NT2/D1 (cell line): Measurements from ENCODE around the gene COL11A2.
A peak's percentile ranks its signal among the peaks of the same experiment; 100 is the strongest.

Source experiments
- DNase-seq: peaks from one replicate; pipeline ENCODE4 v3.0.0-alpha.2; 2011; ENCODE audit warnings: low read depth, low spot score
- H3K27me3 ChIP-seq: 2 replicates; pipeline ENCODE4 v1.6.0; 2011; ENCODE audit warnings: mild to moderate bottlenecking; ENCODE audit not compliant: insufficient read length, insufficient read depth
- H3K36me3 ChIP-seq: 2 replicates; pipeline ENCODE4 v1.6.1; 2011; ENCODE audit warnings: mild to moderate bottlenecking, low read length, mixed read lengths; ENCODE audit not compliant: insufficient read depth, insufficient read length
- H3K4me1 ChIP-seq: 2 replicates; pipeline ENCODE4 v1.5.1; 2011; ENCODE audit not compliant: insufficient read depth, insufficient read length
- H3K4me3 ChIP-seq: 2 replicates; pipeline ENCODE4 v1.5.1; 2011; ENCODE audit warnings: low read depth; ENCODE audit not compliant: insufficient read length
- H3K9ac ChIP-seq: 2 replicates; pipeline ENCODE4 v1.6.0; 2011; ENCODE audit warnings: low read depth; ENCODE audit not compliant: insufficient read length
- H3K9me3 ChIP-seq: 2 replicates; pipeline ENCODE4 v1.5.1; 2011; ENCODE audit warnings: mild to moderate bottlenecking, low read length; ENCODE audit not compliant: insufficient read depth
- SUZ12 ChIP-seq: IDR thresholded peaks from 2 replicates; pipeline ENCODE4 v1.6.1; 2011; ENCODE audit not compliant: insufficient read length, insufficient read depth; ENCODE audit errors: extremely low read depth
- YY1 ChIP-seq: IDR thresholded peaks from 2 replicates; pipeline ENCODE4 v1.6.1; 2011; ENCODE audit not compliant: insufficient read length, insufficient read depth
- ZNF274 ChIP-seq: IDR thresholded peaks from 2 replicates; pipeline ENCODE4 v1.6.1; 2011; ENCODE audit warnings: mild to moderate bottlenecking, low read depth, low read length

COL11A2 gene

DNA sequence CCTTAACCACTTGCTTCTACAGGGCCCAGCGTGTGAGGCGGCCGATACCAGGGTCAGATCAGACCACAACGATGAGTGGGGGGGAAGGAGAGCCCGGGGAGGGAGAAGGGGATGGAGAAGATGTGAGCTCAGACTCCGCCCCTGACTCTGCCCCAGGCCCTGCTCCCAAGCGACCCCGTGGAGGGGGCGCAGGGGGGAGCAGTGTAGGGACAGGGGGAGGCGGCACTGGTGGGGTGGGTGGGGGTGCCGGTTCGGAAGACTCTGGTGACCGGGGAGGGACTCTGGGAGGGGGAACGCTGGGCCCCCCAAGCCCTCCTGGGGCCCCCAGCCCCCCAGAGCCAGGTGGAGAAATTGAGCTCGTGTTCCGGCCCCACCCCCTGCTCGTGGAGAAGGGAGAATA lies 18.9 kb upstream of the COL11A2 start:
- Histone ChIP-seq H3K9ac (no peak overlapping the region), H3K4me1 (peaks cover 3% of the 10 kb centered on the region), H3K27me3 (peaks cover 69% of the 10 kb centered on the region), H3K4me3 (no peak overlapping the region), H3K9me3 (no peaks in the 10 kb centered on the region), H3K36me3 (peaks cover 21% of the 10 kb centered on the region)
- DNase-seq: no peak
- no peak for TF ChIP-seq ZNF274

GRCh38 chr6:33209856-33210255 lies 17.6 kb upstream of the COL11A2 start:
- peaks cover 59% of the 10 kb centered on the region for H3K27me3 ChIP-seq
- H3K9me3 ChIP-seq: no peaks in the 10 kb centered on the region
- peaks cover 4% of the 10 kb centered on the region for H3K4me1 ChIP-seq
- no peak for DNase-seq
- H3K9ac ChIP-seq: no peak overlapping the region
- TF ChIP-seq ZNF274 (no peak), YY1 (no peak), SUZ12 (no peak)
- H3K36me3 ChIP-seq: peaks cover 21% of the 10 kb centered on the region
- H3K4me3 ChIP-seq: no peak overlapping the region

GRCh38 chr6:33208091-33208967 lies 16.1 kb upstream of the COL11A2 start, which contains the start of gene RING1:
RING1 (plus strand) TSS chr6:33208500; CDS start chr6:33208823, 323 bp downstream.
- no peak for TF ChIP-seq SUZ12
- no peak for TF ChIP-seq ZNF274
- no peak for TF ChIP-seq YY1
- Histone ChIP-seq H3K36me3 (peaks cover 30% of the 10 kb centered on the region), H3K9me3 (no peaks in the 10 kb centered on the region), H3K4me3 (peak within 1 kb of the TSS; percentile 68), H3K4me1 (peaks cover 6% of the 10 kb centered on the region), H3K27me3 (peaks cover 44% of the 10 kb centered on the region), H3K9ac (peak within 1 kb of the TSS; percentile 90)
- DNase-seq: no peak

DNA sequence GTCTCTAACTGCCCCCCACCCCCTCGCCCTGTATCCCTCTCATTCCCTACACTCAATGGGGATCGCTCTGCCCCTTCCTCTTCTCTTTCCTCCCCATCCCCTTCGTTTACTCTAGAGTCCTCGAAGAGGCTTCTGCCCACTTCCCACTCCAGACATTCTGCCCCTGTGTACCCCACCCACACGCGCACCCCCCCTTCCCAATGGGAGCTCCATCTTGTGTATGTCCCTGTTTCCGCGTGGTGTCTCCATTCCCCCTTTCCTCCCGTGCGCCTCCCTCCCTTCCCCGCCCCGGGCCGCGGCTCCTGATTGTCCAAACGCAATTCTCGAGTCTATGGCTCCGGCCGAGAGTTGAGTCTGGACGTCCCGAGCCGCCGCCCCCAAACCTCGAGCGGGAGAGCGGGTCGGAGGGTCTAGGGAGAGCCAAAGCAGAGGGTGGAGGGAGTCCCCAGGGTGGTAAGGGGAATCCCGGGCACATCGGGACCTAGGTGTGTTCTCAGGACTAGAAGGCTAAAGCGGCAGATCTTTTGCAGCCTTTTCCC lies 15.4 kb upstream of the COL11A2 start:
- H3K9me3 ChIP-seq: no peaks in the 10 kb centered on the region
- no peak for DNase-seq
- peaks cover 36% of the 10 kb centered on the region for H3K27me3 ChIP-seq
- H3K4me1 ChIP-seq: peaks cover 6% of the 10 kb centered on the region
- H3K36me3 ChIP-seq: peaks cover 37% of the 10 kb centered on the region
- peak overlapping the region; percentile 68 for H3K4me3 ChIP-seq
- peak overlapping the region; percentile 90 for H3K9ac ChIP-seq
- TF ChIP-seq YY1: no peak
- no peak for TF ChIP-seq SUZ12
- TF ChIP-seq ZNF274: no peak

GRCh38 chr6:33206864-33207551 lies 14.7 kb upstream of the COL11A2 start:
- peaks cover 30% of the 10 kb centered on the region for H3K27me3 ChIP-seq
- H3K9me3 ChIP-seq: no peaks in the 10 kb centered on the region
- H3K4me3 ChIP-seq: peak overlapping the region; percentile 68
- H3K9ac ChIP-seq: peak overlapping the region; percentile 90
- no peak for DNase-seq
- no peak for TF ChIP-seq ZNF274
- H3K4me1 ChIP-seq: peaks cover 6% of the 10 kb centered on the region
- peaks cover 40% of the 10 kb centered on the region for H3K36me3 ChIP-seq

DNA sequence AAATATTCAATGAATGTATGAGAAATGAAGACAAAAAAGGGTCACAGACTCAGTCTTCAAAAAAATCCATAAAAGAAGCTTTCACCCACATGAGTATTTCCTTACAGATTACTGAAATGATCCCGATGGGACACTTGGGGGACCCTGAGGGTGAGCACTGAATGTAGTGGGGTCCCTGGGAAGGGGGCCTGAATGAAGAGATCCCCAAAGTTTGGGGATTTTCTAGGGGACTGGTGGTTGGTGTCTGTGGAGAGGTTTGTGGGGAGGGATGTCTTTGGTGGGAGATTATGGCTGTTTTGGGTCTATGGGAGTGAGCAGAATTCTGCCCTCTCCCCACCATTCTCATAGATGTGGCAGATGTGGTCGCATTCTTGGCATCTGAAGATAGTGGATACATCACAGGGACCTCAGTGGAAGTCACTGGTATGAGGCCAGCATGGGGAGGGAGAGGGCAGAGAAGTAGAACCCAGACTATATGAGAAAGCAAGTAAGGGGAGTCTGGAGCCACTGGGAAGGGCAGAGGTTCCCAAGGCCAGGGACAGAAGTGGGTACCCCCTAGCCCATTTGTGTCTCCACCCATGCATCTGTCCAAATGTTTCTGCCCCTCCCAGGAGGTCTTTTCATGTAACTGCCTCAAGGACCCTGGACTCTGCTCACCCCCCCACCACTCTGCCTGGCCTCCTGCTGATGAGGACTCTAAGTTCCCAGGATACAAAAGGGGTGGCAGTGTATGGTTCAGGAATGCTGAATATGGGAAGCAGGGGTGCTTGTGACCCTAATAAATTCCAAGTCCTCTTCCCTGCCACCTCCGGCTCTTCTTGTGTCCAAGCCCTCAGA lies 14.0 kb upstream of the COL11A2 start:
- H3K4me1 ChIP-seq: peaks cover 6% of the 10 kb centered on the region
- no peak overlapping the region for H3K4me3 ChIP-seq
- DNase-seq: no peak
- TF ChIP-seq SUZ12: no peak
- TF ChIP-seq YY1: no peak
- TF ChIP-seq ZNF274: no peak
- peaks cover 45% of the 10 kb centered on the region for H3K36me3 ChIP-seq
- H3K27me3 ChIP-seq: peaks cover 26% of the 10 kb centered on the region
- H3K9me3 ChIP-seq: no peaks in the 10 kb centered on the region
- no peak overlapping the region for H3K9ac ChIP-seq
